Non-pigmented ciliary epithelial cell (primary cell): ENCODE results near the gene VCP.
"Not testable (repeated sequence)": the region's sequence is repeated elsewhere in the genome, so short reads cannot be mapped to it uniquely, and the experiment has no call there.

ENCODE experiments used
- DNase-seq: peaks from one replicate; pipeline ENCODE4 v3.0.0-alpha.2; 2010; ENCODE audit warnings: low read depth

The VCP gene

DNA sequence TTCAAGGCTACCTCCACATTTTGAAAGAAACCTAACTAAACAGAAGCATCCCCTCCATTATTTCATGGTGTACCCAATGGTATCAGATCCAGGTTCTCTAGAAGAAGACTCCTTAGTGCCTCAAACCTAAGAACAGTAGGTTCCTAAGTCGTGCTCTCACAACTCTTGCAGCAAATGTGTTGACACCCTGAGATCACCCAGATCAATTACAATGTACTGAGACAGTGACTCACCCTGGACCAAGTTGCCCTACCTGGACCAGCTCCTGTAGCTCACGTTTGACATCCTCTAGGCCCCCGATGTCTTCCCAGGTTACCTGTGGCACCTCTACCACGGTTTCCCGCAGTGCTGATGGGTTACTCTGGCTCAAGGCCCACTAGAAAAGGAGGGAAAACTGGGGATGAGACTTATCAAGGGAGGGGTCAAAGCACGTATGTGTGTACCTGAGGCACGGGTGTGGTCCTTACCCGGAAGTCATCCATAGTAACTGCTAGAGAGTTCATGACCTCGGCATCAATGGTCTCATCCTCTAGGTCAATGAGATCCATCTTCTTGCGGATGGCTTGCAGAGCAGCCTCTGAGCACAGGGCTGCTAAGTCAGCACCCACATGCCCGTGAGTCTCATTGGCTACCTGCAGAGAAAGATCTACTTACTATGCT is 11.7 kb downstream of the VCP start:
- no peak for DNase-seq

DNA sequence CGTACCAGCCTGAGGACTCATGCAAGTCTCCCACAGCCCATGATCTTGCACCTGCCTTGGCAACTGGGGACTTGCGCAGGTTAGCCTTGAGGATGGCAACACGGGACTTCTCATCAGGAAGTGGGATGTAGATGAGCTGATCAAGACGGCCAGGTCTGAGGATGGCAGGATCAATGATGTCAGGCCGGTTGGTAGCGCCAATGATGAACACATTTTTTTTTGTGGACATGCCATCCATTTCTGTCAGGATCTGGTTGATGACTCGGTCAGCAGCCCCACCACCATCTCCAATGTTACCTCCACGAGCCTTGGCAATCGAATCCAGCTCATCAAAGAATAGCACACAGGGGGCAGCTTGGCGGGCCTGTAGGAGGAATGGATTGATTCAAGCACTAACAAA is 13.0 kb downstream of the VCP start:
- no peak for DNase-seq

DNA sequence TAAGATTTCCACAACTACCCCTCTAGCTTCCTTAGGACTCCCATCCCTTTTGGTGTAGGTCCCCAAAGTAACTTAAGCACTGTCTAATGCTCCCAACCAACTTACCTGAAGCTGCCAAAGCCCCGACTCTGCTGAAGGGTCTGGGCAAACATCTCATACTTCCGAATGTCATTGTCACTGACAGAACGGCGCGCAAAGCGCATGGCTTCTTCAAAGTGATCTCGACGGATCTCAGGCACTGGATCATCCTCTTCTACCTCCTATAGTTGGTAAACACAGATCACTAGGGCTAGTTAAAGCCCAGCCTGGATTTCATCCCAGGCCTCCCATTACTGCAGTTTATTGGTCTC is 15.2 kb downstream of the VCP start:
- DNase-seq, result no peak

DNA sequence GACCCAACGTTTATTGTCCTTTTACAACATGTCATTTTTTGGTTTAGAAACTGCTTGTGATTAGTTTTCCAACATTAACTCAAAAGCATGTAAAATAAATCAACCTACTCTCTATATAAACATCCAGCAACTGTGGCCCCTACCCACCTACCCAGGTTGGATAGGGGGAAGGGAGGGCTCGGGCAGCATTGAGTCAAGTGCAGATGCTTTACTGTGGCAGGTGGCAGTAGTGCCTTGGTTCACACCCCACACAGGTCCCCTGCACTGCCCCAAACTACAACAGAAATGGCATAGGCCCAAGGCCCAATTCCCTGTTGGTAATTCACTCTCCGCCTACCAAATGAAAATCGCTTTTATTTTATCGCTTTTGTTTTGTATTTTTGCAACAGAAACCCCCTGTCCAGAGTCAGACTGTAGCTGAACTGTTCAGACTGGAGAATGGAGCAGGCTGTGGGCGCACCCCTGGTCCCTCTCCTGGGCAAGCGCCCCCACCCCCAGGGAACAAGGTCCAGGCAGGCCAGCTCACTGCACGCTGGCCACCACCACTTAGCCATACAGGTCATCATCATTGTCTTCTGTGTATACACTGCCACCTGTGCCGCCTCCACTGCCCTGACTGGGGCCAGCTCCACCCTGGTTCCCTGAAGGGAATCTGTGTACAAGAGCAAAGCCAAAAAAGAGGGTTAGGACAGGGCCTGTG is 15.7 kb downstream of the VCP start:
- no peak for DNase-seq

DNA sequence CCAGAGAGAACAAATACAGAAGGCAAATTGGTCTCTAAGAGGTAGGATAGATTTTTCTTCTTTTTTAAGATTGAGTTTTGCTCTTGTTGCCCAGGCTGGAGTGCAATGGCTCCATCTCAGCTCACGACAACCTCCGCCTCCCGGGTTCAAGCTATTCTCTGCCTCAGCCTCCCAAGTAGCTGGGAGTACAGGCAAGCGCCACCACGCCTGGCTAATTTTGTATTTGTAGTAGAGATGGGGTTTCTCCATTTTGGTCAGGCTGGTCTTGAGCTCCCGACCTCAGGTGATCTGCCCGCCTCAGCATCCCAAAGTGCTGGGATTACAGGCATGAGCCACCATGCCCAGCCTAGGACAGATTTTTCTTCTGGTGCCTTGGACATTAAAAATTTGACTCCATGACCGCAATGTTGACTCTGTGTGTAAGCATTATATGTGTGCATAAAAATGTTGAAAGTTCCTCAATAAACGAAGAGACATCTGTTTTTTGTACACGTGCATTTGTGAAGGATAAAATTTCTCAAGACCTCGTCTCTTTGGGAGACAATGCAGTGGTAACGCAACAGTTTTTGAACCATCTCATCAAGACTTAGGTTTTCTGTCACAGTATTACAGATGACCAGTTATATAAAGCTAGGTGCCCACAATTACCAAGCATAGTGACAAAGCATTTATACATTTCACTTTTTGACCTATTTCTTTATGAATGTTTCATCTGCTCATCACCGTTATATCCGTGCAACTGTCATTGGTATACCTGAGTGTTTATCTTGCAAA is 17.4 kb downstream of the VCP start:
- DNase-seq, result no peak

DNA sequence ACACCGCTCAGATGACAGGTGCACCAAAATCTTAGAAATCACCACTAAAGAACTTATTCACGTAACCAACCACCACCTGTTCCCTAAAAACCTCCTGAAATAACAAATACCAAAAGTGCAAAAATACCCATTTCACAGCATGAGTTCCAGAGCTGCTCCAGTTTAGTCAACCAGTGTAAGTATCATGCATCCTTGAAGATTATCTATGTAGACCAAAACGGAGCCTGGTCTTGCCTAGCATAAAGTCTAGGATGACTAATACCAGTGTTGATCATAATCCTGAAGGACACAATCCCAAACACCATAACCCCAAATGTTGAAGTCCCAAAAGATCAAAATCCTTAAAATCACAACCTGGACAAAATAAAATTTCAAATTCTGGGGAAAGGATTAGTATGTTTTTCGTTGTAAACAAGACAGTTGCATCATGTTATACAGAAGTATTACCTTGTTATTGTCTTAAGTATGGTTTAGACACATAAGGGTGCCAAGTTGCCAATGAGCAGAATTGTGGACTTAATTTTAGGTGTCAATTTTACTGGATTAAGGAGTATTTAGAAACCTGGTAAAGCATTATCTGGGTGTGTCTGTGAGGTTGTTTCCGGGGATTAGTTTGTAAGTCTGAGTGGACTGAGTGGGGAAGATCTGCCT is 18.1 kb downstream of the VCP start:
- no peak for DNase-seq

DNA sequence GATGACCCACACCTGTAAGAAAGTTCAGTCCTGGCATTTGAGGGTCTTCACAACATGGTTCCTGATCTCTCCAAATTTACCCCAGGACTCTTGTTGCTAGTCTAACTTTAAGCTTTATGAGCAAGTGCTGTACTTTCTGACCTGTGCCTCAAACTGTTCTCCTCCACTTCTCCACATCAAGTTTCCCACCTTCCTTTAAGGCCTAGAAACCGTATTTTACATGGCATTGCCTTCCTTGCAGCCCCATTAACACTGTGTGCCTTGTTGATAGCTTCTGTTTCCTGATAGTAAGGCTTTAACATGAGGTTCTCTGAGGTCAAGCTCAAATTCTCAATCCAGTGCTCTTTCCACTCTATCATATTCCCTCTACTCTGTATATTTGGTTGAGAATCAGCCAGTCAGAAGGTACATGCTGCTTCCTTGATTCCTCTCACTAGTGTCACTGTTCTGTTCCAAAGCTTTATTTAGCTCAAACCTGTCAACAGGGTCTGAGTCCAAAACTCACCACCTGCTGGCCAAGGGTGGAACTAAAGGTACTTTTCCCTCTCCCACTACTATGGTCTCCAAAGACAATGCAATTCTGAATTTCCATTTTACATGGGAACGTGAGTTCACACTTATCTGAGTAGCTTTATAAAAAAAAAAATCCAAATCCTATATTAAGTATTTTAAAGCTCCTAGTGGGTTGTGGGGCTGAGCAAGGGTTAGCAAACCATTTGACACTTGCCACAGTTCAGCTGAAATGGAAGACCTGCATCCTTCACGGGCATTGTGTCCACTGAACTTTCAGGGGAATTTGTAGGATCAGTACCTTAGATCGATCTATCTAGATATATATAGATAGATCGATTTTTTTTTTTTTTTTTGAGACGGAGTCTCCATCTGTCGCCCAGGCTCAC is 21.1 kb downstream of the VCP start:
- DNase-seq, result no peak

DNA sequence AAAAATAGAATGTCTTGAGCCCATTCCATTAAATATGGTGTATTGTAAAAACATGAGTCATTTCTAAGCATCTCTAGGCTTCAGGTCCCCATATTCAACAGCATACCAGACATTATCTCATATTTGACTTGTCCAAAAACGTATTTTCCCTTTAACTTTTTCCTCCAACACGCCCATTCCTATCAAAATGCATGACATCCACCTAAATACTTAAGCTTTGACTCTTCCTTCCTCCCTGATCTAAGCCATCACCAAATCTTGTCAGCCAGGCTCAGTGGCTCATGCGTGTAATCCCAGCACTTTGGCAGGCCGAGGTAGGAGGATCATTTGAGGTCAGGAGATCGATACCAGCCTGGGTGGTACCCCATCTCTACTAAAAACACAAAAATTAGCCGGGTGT is 23.9 kb downstream of the VCP start:
- DNase-seq, result no peak

DNA sequence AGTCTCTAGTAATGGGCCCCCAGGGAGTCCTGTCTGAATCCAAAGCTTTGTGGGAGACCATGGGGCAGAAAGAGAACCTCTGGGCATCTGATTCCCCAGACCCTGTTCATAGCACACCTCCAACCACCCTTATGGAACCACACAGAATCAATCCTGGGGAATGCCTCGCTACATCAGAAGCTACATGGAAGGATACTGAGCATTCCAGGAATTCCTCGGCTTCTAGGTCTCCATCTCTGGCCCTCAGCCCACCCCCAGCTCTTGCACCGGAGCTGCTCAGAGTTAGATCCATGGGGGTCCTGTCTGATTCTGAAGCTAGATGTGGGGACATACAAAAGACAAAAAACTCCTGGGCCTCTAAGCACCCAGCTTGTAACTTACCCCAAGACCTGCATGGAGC is 28.4 kb downstream of the VCP start:
- DNase-seq, result no peak

DNA sequence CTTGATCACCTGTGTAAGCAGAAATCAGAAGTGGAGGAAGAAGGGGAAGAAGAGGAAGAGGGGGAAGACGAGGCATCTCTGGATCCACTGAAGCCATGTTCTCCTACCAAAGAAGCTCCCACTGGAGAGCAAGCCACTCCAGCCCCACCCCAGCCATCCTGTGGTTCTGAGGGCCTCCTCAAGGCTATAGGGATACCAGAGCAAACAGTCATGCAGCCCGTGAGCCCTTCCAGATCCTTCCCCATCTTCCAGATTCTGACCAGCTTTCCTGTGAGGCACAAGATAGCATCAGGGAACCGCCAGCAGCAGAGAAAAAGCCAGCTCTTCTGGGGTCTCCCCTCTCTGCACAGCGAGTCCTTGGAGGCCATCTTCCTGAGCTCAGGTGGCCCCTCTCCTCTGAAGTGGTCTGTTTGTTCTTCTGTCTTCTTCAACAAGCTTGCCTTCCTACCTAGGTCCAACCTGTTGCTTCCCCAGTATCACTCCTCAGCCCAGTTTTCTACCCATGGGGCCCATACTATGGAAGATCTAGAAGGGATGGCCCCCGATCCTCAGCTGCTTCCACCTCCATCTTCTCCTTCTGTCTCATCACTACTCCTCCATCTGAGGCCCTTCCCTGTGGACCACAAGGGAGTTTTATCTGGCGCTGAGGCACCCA is 29.4 kb downstream of the VCP start:
- no peak for DNase-seq

DNA sequence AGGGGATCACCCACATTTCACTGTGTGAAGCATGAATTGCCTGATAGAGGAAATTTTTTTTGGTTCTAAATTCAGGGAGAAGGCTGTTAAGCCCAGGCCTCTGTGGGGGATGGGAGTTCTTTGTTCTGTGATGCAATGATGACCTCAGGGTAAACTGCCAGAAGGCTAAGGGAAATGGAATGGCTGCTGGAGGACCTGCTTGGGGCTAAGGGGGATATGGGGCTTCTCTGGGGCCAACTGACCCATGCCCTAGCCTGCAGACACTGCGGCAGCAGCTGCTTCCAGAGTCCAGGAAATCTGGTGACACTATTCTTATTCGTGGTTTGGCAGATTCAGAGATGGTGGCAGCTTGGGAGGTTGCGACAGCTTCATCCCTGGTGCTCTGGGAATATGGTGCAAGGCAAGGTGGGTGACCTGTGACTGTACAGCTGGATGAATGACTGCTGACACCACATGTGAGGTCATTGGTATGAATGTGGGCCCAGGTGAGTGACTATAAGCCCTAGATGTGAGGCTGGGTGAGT is 30.3 kb downstream of the VCP start:
- no peak for DNase-seq

DNA sequence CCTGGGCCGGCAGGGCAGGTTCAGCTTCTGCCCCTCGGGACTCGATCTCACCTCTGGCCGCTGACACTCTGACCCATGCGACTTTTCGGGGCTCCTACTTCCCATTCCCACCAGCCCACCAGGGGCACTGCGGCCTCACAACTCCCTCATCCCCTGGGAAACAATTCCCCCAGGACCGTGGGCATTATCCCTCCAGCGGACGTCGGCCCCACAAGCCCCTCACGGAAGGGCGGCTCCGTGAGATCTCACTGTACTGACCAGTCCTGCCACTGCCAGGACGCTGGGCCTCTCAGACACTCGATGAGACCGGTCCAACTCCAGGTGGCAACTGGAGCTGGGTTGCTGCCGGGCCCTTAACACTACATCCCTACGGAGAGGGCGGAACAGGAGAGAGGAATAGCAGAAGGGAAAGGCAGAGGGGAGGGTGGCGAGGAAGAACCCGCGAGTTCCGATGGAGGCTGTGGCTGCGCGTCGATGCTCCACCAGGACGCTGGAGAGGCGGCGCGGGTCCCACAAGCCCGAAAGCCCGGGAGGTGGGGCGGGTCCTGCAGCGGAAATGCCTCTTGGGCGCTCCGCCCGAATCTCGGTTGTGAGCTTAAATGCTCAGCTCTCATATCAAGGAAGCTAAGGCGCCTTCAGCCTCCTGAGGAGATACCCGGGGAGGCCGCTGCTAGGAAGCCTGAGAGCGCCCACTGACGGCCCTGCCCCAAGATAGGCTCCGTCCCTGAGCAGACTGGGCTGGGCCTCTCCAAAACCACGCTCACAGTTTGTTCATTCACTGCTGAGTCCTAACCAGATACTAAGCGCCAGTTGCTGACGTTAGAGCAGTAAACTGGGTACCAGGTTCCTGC is 36.3 kb downstream of the VCP start:
- peak; percentile 13 for DNase-seq

DNA sequence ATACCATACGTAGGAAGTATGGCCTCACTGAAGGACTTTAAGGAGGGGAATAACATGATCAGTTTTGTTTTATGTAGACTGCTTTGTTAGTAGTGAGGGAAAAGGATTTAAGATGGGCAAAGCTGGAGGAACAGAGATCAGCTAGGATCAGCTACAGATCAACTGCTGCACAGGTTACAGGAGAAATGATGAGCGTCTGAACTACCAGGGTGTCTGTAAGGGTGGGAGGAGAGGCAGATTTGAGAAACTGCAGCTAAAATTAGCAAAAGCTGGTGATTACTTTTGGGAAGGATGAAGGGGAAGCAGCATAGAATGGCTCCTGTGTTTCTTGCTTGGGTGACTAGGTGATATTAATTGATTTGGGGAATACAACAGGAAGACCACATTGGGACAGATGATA is 39.3 kb downstream of the VCP start:
- DNase-seq, result no peak

DNA sequence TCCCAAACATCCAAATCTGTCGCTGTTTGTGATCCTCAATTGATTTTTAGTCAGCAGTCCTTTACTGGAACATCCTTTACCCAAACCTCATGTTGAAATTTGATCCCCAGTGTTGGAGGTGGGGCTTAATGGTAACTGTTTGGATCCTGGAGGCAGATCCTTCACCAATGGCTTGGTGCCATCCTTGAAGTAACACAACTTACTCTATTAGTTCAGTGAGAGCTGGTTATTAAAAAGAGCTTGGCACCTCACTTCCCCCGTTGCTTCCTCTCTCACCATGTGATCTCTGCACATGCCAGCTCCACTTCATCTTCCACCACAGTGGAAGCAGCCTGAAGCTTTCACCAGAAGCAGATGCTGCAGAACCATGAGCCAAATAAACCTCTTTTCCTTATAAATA is 42.6 kb downstream of the VCP start:
- DNase-seq, result no peak

DNA sequence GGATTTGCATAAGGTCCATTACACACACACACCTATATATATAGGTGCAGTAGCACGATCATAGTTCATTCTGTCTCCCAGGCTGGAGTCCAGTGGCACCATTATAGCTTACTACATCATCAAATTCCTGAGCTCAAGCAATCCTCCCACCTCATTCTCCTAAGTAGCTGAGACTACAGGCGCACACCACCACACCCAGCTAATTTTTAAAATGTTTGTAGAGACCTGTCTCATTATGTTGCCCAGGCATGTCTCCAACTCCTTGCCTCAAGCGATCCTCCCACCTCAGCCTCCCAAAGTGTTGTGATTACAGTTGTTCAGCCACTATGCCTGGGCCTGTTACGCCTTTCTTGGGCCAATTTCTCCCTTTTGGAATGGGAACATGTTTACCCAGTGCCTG is 43.2 kb downstream of the VCP start:
- no peak for DNase-seq

DNA sequence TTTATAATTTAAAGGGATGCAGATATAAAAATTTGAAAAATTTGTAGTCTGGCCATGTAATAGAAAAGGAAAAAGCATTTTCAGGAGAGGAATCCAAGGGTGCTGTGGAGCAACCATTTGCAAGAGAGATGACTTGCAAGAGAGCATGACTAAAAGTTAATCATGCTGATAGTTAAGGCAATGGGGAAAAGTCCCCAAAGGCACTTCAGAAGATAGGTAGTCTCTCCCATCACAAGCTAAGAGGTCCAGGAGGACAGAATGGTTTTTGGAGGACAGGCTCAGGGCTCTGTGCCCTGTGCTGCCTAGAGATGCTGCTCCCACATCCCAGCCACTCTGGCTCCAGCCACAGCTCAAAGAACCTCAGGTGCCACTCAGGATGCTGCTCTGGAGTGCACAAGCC is 44.1 kb downstream of the VCP start:
- no peak for DNase-seq

DNA sequence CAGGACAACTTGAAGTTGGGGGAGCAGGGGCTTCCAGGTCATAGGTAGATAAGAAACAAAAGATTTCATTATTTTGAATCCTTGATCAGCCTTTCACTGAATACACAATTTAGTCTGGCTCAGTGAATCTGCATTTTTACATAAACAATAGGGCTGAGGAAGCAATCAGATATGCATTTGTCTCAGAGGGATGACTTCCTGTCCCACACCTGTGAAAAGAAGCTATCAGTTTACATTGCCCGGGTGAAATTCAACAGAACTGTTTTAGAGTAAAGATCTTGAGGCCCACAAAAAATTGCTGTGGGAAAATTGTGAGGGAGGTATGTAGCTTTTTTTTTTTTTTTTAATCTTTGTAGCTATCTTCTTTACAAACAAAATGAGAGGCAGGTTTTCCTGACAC is 44.6 kb downstream of the VCP start:
- no peak for DNase-seq

DNA sequence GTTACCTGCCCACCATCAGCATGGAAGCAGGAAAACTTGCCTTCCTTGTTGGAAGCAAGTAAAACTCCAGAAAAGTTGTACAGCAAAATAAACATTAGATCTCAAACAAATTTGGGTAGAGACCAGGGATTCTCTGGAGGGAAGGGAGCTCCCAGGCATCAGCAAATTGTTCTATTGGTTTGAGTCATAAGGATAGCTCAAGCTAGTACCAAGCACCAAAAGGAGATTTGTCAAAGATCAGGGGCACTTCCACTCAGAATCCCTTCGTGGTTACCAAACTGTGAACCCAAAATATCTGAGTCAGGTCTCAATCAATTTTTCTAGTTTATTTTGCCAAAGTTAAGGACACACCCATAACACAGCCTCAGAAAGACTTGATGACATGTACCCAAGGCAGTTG is 45.1 kb downstream of the VCP start:
- no peak for DNase-seq

DNA sequence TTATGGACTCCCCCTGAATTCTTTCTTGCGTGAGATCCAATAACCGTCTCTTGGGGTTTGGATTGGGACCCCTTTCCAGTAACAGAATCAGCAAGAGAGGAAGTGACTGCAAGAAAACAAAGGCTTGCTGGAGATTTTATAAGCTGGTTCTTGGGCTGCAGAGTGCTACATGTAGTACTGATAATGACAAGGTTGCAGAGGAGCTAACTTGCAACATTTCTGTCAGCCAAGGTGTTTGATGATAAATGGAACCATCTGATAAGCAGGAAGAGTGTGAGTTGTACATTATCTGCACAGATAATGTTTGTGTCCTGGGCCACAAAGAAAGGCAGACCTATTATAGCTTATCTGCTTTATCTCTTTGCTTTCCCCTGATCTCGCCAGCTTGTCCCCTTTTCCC is 45.8 kb downstream of the VCP start:
- no peak for DNase-seq

DNA sequence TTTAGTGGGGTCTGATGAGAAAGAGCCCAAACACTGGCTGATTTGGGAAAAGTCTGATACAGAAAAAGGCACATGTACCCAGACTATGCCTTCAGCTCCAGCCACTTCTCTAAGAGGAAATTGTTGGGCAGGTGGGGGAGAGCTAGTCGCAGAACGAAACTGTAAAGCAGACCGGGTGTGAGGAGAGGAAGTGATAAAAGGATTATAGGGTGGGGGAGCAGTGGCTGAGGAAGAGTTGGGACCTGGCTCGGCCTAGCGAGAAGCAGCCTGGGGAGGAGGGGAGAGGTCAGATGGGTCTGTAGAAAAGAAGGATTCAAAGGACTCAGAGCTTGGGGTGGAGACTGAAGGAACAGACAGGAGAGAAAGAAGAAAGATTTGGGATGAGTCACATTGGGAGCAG is 49.0 kb downstream of the VCP start:
- DNase-seq, result not testable (repeated sequence)
